WTC11 (cell line): ENCODE data around the gene HAUS8.

Source experiments
- CTCF ChIP-seq: fragments of 200-600 bp; IDR thresholded peaks from 2 replicates; pipeline ENCODE4 v1.8.0; 2022; ENCODE audit warnings: antibody characterized with exemption
- IRF2 ChIP-seq: sonication (generic); formaldehyde crosslinking; IDR thresholded peaks from 2 replicates; pipeline ENCODE4 v1.8.0; 2022; ENCODE audit warnings: low read depth, missing genetic modification reagents, borderline replicate concordance
- NFE2L1 ChIP-seq: sonication (generic); formaldehyde crosslinking; IDR thresholded peaks from 2 replicates; pipeline ENCODE4 v1.8.1; 2023; ENCODE audit warnings: missing genetic modification reagents
- NFYB ChIP-seq: sonication (generic); formaldehyde crosslinking; conservative IDR thresholded peaks from 2 replicates; pipeline ENCODE4 v1.8.0; 2022; ENCODE audit warnings: low read depth, missing genetic modification reagents
- NR3C1 ChIP-seq: sonication (generic); formaldehyde crosslinking; conservative IDR thresholded peaks from 2 replicates; pipeline ENCODE4 v1.8.1; 2023; ENCODE audit warnings: low read depth, mild to moderate bottlenecking, missing genetic modification reagents
- ZNF263 ChIP-seq: sonication (generic); formaldehyde crosslinking; IDR thresholded peaks from 2 replicates; pipeline ENCODE4 v1.8.1; 2022; ENCODE audit warnings: low read depth, mild to moderate bottlenecking, moderate library complexity, missing genetic modification reagents
- TF ChIP-seq, protein P1 (sequence below): sonication (generic); formaldehyde crosslinking; IDR thresholded peaks from 2 replicates; pipeline ENCODE4 v1.8.1; 2023; ENCODE audit warnings: mild to moderate bottlenecking, missing genetic modification reagents

DNA sequence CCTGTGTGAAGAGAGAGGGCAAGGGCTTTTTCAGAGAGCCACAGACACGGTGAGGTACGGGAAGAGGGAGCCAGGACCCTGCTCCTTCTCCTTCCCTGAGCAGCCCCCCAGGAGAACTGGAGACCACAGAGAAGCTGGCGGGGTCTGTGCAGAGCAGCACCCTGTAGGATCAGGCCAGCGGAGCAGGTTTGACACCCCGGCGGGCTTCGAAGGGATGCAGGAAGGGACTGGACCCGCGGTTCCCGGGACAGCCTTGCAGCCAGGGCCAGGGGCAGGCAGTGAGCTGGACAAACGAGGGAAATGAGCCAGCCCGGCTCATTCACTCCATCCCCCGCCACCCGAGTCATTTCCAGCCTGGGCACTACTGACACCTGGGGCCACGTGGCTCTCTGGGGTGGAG, 70.9 kb downstream of the HAUS8 start:
- TF ChIP-seq CTCF (no peak), NFE2L1 (CRISPR knock-in tag) (no peak), NR3C1 (CRISPR knock-in tag) (no peak), NFYB (no peak), IRF2 (CRISPR knock-in tag) (no peak), ZNF263 (CRISPR knock-in tag) (no peak)
- TF ChIP-seq, protein P1, sequence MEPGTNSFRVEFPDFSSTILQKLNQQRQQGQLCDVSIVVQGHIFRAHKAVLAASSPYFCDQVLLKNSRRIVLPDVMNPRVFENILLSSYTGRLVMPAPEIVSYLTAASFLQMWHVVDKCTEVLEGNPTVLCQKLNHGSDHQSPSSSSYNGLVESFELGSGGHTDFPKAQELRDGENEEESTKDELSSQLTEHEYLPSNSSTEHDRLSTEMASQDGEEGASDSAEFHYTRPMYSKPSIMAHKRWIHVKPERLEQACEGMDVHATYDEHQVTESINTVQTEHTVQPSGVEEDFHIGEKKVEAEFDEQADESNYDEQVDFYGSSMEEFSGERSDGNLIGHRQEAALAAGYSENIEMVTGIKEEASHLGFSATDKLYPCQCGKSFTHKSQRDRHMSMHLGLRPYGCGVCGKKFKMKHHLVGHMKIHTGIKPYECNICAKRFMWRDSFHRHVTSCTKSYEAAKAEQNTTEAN = no peak
